ENCODE measurements around the gene ABCC10. TPM values are rescaled to one million over a fixed set of nuclear protein-coding genes. Genes with fewer than 3 reads are reported as not detected.
"Not testable (repeated sequence)": the region's sequence is repeated elsewhere in the genome, so short reads cannot be mapped to it uniquely, and the experiment has no call there.

Gene ABCC10
- total RNA-seq, 1 experiment from 2014 or later: 25.9 TPM

DNA sequence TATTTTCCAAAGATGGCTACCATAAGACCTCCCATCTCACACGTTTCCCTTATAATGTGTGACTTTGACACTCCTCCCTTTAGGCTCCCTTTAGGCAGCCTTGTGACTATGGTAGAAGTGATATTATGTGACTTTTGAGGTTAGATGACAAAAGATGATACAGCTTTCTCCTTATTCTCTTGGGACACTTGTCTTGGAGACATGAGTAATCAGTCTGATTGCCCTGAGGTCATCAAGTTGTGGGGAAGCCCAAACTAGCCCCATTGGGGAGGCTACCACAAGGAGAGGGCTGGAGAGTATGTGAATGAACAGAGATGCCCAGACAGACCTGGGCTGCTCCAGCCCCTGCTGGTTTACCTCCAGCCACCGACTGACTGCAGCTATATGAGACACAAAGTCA lies 38.6 kb downstream of the ABCC10 start:
- Mint-ChIP-seq H3K4me1 (ENCODE audit: insufficient read depth, unreplicated experiment) (peaks cover 5% of the 10 kb centered on the region), H3K9me3 (ENCODE audit: unreplicated experiment) (no peaks in the 10 kb centered on the region), H3K36me3 (ENCODE audit: insufficient read depth, unreplicated experiment) (no peaks in the 10 kb centered on the region), H3K27ac (ENCODE audit: low read depth, unreplicated experiment) (no peak overlapping the region), H3K4me3 (ENCODE audit: unreplicated experiment) (no peak overlapping the region), H3K27me3 (ENCODE audit: insufficient read depth, unreplicated experiment) (no peaks in the 10 kb centered on the region)
- ChIA-PET POLR2A (interaction anchor here (0.7 to 1.1 kb wide), 4 partner anchors 11 to 124 kb away, joined by 3 to 5 read pairs (median 3); partner anchors contain the start of gene DLK2), CTCF (interaction anchor here (0.7 to 2.1 kb wide), 3 partner anchors 26 to 35 kb away, joined by 3 to 5 read pairs (median 4); no protein-coding TSS in a partner anchor)
- BruUV-seq (replicated peaks): no TSS peak
- intact Hi-C loops (cut with micrococcal nuclease): no loop called here
- DNase-seq (ENCODE audit: unreplicated experiment): peak; percentile 9
- TF ChIP-seq, protein P1, sequence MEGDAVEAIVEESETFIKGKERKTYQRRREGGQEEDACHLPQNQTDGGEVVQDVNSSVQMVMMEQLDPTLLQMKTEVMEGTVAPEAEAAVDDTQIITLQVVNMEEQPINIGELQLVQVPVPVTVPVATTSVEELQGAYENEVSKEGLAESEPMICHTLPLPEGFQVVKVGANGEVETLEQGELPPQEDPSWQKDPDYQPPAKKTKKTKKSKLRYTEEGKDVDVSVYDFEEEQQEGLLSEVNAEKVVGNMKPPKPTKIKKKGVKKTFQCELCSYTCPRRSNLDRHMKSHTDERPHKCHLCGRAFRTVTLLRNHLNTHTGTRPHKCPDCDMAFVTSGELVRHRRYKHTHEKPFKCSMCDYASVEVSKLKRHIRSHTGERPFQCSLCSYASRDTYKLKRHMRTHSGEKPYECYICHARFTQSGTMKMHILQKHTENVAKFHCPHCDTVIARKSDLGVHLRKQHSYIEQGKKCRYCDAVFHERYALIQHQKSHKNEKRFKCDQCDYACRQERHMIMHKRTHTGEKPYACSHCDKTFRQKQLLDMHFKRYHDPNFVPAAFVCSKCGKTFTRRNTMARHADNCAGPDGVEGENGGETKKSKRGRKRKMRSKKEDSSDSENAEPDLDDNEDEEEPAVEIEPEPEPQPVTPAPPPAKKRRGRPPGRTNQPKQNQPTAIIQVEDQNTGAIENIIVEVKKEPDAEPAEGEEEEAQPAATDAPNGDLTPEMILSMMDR (IDR thresholded peaks at IDR 0.05; ENCODE audit: unreplicated experiment): no peak

DNA sequence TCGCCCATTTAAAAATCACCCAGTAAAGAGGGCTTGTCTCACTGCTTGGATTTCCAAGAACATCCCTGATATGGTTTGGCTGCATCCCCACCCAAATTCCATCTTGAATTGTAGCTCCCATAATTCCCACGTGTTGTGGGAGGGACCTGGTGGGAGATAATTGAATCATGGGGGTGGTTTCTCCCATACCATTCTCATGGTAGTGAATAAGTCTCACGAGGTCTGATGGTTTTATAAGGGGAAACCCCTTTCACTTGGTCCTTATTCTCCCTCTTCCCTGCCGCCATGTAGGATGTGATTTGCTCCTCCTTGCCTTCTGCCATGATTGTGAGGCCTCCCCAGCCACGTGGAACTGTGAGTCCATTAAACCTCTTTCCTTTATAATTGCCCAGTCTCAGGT lies 39.9 kb downstream of the ABCC10 start:
- POLR2A ChIA-PET; H3K4me3 Mint-ChIP-seq (ENCODE audit: unreplicated experiment); intact Hi-C loops (cut with micrococcal nuclease); H3K36me3 Mint-ChIP-seq (ENCODE audit: insufficient read depth, unreplicated experiment); H3K4me1 Mint-ChIP-seq (ENCODE audit: insufficient read depth, unreplicated experiment); DNase-seq (ENCODE audit: unreplicated experiment); H3K27me3 Mint-ChIP-seq (ENCODE audit: insufficient read depth, unreplicated experiment); H3K27ac Mint-ChIP-seq (ENCODE audit: low read depth, unreplicated experiment); H3K9me3 Mint-ChIP-seq (ENCODE audit: unreplicated experiment); BruUV-seq (replicated peaks): not testable (repeated sequence)
- CTCF ChIA-PET: interaction anchor here (1.6 kb wide), 1 partner anchor 26 kb away, joined by 4 read pairs; no protein-coding TSS in a partner anchor

DNA sequence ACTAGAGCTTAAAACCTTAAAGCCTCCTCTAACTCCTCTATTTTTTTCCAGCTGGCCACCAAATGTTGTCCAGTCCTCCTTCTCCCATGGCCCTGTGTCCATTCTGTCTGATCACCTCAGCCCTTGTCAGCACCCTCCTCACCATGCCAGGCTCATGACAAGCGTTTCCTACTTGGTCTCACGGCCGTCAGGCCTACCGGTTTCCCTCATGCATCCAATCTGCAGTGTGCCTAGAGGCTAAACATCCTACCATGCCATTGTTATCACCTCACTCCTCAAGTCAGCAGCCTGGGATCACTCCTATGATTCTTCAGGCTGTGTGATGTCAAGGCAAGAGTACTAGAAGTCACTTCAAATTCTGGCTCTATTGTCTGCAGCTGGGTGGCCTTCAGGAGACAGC lies 40.4 kb downstream of the ABCC10 start:
- no peak for DNase-seq (ENCODE audit: unreplicated experiment)
- ChIA-PET POLR2A (interaction anchor here (0.5 kb wide), 1 partner anchor 75 kb away, joined by 3 read pairs; no protein-coding TSS in a partner anchor), CTCF (interaction anchor here (1.6 kb wide), 1 partner anchor 25 kb away, joined by 4 read pairs; no protein-coding TSS in a partner anchor)
- TF ChIP-seq, protein P1 (IDR thresholded peaks at IDR 0.05; ENCODE audit: unreplicated experiment): no peak
- H3K36me3 Mint-ChIP-seq (ENCODE audit: insufficient read depth, unreplicated experiment): no peaks in the 10 kb centered on the region
- H3K9me3 Mint-ChIP-seq (ENCODE audit: unreplicated experiment): no peaks in the 10 kb centered on the region
- intact Hi-C loops (cut with micrococcal nuclease): no loop called here
- H3K27me3 Mint-ChIP-seq (ENCODE audit: insufficient read depth, unreplicated experiment): no peaks in the 10 kb centered on the region
- H3K4me3 Mint-ChIP-seq (ENCODE audit: unreplicated experiment): no peak overlapping the region
- peaks cover 5% of the 10 kb centered on the region for H3K4me1 Mint-ChIP-seq (ENCODE audit: insufficient read depth, unreplicated experiment)
- no peak overlapping the region for H3K27ac Mint-ChIP-seq (ENCODE audit: low read depth, unreplicated experiment)
- no TSS peak for BruUV-seq (replicated peaks)

DNA sequence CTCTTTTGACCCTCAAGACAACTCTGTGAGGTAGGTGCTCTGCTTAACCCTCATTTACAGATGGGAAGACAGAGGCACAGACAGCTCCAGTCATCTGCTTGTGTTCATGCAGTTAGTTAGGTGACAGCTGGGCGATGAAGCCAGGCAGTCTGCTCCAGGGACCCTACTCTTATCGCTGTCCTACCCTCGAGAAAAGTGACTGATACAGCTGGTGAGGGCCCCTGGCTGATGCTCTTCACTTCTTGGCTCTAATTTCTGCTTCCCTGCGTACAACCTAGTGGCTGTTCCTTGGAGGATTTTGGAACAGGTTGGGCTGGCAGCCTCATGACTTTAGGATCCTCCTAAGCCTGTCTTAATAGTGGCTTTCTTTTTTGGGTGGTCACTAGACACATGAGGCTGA lies 40.9 kb downstream of the ABCC10 start:
- Mint-ChIP-seq H3K9me3 (ENCODE audit: unreplicated experiment) (no peaks in the 10 kb centered on the region), H3K4me1 (ENCODE audit: insufficient read depth, unreplicated experiment) (peaks cover 5% of the 10 kb centered on the region), H3K27ac (ENCODE audit: low read depth, unreplicated experiment) (no peak overlapping the region), H3K27me3 (ENCODE audit: insufficient read depth, unreplicated experiment) (no peaks in the 10 kb centered on the region), H3K36me3 (ENCODE audit: insufficient read depth, unreplicated experiment) (no peaks in the 10 kb centered on the region), H3K4me3 (ENCODE audit: unreplicated experiment) (no peak overlapping the region)
- ChIA-PET POLR2A (interaction anchor here (0.5 kb wide), 1 partner anchor 75 kb away, joined by 3 read pairs; no protein-coding TSS in a partner anchor), CTCF (interaction anchor here (1.6 kb wide), 1 partner anchor 25 kb away, joined by 4 read pairs; no protein-coding TSS in a partner anchor)
- intact Hi-C loops (cut with micrococcal nuclease): no loop called here
- TF ChIP-seq, protein P1 (IDR thresholded peaks at IDR 0.05; ENCODE audit: unreplicated experiment): no peak
- BruUV-seq (replicated peaks): no TSS peak
- DNase-seq (ENCODE audit: unreplicated experiment): no peak

Data from MCF 10A (cell line).